Measurements from ENCODE around the gene MACROD2.

DNA sequence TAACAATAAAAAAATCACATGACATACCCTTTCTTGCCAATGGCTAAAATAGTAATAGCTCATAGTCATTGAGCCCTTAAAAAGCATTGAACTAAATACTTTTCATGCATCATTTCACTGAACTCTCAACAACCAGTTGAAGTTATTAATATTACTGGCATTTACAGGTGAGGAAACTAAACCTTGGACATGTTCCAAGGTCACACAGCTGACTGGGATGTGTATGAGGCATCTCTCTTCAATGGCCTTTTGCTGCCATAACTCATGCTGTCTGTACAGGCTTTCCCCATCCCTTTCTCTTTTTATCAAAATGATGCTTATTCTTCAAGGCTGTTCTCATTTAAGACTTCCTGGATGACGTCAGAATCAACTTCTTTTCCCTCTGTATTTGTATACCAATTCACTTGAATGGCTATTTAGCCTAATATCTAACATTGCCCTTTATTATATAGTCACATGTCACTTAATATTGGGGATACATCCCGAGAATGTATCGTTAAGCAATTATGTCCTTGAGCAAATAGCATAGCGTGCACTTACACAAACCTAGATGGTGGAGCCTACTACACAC is 2101.5 kb downstream of the MACROD2 start:
- TF ChIP-seq POLR2A (IDR thresholded peaks at IDR 0.05), result no peak
- TF ChIP-seq, protein P1, sequence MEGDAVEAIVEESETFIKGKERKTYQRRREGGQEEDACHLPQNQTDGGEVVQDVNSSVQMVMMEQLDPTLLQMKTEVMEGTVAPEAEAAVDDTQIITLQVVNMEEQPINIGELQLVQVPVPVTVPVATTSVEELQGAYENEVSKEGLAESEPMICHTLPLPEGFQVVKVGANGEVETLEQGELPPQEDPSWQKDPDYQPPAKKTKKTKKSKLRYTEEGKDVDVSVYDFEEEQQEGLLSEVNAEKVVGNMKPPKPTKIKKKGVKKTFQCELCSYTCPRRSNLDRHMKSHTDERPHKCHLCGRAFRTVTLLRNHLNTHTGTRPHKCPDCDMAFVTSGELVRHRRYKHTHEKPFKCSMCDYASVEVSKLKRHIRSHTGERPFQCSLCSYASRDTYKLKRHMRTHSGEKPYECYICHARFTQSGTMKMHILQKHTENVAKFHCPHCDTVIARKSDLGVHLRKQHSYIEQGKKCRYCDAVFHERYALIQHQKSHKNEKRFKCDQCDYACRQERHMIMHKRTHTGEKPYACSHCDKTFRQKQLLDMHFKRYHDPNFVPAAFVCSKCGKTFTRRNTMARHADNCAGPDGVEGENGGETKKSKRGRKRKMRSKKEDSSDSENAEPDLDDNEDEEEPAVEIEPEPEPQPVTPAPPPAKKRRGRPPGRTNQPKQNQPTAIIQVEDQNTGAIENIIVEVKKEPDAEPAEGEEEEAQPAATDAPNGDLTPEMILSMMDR (IDR thresholded peaks at IDR 0.05), result no peak
- no peak for TF ChIP-seq EP300 (IDR thresholded peaks at IDR 0.05)

Data from ovary (tissue), 3 donors.